ENCODE results near the gene GGTLC2. TPM values are rescaled to one million over a fixed set of nuclear protein-coding genes. Genes with fewer than 3 reads are reported as not detected.

Gene GGTLC2
- total RNA-seq = not detected in 2 replicates

GRCh38 chr22:22644314-22644713, at the start of gene GGTLC2:
TSS of gene GGTLC2 (plus strand) at chr22:22644614. CDS start at chr22:22646346, 1,732 bp downstream.

Other genes starting within 250 kb of the GGTLC2 start
- gene ZNF280B, start 135.9 kb upstream of the GGTLC2 start, total RNA-seq = 0.72 and 1.8 TPM in 2 replicates
- gene ZNF280A, start 124.3 kb upstream of the GGTLC2 start, total RNA-seq = not detected in 2 replicates
- not detected in 2 replicates for gene PRAME, start 85.3 kb upstream of the GGTLC2 start, total RNA-seq
- not detected in 2 replicates for gene IGLL5, start 243.2 kb downstream of the GGTLC2 start, total RNA-seq

Data from epithelial cell of alveolus of lung (primary cell).